GM21528 (cell line): ENCODE results near the gene LMAN2.
"Not testable (repeated sequence)": the region's sequence is repeated elsewhere in the genome, so short reads cannot be mapped to it uniquely, and the experiment has no call there.

Experiments used
- ATAC-seq: cut with Tn5 transposase; IDR thresholded peaks from one replicate; pipeline ENCODE4 v1.9.1; 2021; ENCODE audit warnings: mild to moderate bottlenecking, moderate library complexity; ENCODE audit not compliant: unreplicated experiment, low FRiP score

The LMAN2 gene

DNA sequence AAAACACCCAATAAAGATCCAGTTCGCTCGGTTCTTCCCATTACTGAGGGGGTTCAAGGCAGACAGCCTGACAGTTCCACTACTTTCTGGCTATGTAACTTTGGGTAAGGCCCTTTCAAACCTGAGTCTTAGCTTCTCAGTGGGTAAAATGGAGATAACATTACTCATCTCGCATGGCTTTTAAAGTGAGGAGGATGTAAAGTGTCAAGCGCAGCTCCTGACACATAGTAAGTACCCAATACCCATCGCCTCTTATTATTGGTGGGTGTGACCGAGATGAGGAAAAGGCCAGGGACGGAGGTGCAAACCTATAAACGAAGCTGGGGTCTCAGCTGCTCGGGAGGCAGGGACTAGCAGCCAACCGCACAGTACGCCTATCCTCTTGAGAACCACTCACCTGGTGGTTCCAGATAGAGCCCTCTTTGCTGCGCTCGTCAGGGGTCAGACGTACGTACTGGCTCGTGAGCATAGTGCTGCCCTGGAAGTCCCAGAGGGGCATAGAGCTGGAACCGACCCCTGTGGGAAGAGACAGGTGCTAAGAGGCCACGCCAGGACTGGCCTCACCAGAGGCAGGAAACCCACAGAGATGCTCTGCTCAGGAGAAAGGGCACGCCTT lies 584 bp downstream of the LMAN2 start:
- peak; percentile 25 for ATAC-seq

DNA sequence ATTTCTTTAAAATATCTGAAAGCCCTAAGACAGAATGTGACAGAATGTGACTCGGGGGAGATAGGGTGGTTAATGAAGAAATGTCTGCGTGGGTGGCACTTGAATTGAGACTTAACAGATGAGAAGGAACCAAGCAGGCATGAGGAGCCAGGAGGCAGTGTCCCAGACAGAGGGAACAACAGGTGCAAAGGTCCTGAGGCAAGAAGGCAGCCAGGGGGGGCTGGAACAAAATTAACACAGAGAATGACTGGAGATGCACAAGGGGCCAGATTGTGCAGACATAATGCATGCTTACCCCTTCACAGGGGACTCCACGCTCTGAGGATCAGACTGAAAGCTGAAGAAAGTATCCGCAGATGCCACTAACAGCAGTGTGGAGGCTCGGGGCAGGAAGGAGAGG lies 1.7 kb downstream of the LMAN2 start:
- no peak for ATAC-seq

DNA sequence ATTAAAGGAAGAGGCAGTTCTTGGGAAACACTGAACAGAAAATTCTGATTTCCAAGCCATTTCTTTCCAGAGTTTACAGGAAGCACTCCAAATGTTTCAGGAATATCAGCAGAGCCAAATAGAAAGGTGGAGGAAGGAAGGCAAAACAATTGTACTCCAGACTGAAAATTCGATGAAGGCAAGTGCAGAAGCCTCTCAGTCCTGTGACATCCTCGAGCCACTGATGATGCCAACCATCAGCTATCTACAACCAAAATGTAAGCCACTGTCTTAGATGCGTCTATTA lies 2.2 kb downstream of the LMAN2 start:
- ATAC-seq = no peak

DNA sequence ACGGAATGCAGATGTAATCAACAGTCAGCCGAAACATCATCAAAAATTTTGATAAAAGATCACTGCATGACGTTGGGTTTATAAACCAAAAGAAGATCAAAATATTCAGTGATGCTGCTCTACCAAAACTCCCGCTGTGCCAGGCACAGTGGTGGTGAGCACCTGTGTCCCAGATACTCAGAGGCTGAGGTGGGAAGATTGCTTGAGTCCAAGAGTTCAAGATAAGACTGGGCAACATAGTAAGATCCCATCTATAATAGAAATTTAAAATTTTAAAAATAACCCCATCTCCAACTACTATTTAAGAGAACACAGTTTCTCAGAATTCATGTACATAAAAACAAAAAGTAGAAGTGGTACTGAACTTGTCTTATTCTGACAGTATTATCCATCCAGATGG lies 3.8 kb downstream of the LMAN2 start:
- ATAC-seq = no peak

DNA sequence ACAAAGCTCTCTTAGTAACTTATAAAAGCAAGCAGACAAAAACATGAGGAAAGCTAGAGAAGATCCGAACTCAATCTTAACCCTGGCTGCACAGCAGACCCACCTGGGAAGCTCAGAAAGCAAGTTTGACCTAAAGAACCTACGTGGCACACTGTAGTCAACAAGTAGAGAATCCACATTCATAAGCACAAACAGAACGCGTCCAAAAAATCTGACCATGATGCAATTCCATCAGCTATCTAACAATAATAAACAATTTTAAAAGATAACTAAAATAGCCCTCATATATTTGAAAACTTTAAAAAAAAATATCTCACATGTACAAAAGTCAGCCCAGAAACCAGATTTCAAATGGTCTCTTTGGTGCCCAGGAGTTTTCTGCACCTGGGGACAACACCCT lies 4.6 kb downstream of the LMAN2 start:
- ATAC-seq = no peak

DNA sequence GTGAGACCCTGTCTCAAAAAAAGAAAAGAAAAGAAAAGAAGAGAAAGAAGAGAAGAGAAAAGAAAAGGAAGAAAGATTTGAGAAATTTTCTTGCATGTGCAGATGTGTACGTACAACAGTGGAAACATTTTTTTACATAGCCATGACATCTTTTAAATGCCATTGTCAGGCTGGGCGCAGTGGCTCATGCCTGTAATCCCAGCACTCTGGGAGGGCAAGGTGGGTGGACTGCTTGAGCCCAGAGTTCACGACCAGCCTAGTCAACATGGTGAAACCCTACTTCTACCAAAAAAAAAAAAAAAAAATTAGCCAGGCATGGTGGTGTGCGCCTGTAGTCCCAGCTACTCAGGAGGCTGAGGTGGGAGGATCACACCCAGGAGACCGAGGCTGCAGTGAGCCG lies 6.6 kb downstream of the LMAN2 start:
- ATAC-seq = no peak

DNA sequence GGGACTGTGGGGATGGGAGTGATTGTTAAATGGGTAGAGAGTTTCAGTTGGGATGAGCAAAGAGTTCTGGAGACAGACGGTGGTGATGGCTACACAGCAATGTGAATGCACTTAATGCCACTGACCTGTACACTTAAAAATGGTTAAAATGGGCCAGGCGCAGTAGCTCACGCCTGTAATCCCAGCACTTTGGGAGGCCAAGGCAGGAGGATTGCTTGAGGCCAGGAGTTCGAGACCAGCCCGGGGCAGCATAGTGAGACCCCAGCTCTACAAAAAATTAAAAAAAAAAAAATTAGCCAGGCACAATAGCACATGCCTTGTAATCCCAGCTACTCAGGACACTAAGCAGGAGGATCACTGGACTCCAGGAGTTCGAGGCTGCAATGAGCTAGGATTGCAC lies 7.7 kb downstream of the LMAN2 start:
- no peak for ATAC-seq

DNA sequence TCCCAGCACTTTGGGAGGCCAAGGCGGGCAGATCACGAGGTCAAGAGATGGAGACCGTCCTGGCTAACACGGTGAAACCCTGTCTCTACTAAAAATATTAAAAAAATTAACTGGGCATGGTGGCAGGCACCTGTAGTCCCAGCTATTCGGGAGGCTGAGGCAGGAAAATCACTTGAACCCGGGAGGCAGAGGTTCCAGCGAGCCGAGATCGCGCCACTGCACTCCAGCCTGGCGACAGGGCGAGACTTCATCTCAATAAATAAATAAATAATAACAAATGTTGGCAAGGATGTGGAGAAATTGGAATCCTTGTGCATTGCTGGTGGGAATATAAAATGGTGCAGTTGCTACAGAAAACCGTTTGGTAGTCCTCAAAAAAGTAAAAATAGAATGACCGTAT lies 8.5 kb downstream of the LMAN2 start:
- not testable (repeated sequence) for ATAC-seq

DNA sequence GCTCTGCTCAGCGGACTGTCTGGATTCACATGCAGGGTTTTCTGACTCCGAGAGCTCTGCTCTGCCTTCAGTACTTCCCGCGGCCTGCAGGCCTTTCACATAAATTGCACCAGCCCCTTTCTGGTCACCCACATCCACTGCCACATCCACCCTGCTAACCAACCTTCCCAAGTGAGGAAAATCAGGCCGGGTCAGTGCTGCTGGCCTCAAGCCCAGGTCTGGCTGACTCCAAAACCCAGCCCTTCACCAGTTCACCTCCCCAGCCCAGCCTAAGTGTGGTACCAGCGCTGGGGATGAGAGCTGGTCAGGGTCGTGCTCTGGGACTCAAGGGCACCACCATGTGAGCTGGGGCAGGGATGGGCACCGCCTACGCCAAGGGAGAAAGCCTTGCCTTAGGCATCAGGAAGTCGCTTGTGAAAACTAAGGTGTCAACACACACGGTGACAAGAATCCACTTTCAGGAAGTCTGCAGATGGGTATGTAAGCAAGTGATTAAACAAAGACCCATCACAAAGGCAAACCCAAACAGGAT lies 12.3 kb downstream of the LMAN2 start:
- no peak for ATAC-seq

DNA sequence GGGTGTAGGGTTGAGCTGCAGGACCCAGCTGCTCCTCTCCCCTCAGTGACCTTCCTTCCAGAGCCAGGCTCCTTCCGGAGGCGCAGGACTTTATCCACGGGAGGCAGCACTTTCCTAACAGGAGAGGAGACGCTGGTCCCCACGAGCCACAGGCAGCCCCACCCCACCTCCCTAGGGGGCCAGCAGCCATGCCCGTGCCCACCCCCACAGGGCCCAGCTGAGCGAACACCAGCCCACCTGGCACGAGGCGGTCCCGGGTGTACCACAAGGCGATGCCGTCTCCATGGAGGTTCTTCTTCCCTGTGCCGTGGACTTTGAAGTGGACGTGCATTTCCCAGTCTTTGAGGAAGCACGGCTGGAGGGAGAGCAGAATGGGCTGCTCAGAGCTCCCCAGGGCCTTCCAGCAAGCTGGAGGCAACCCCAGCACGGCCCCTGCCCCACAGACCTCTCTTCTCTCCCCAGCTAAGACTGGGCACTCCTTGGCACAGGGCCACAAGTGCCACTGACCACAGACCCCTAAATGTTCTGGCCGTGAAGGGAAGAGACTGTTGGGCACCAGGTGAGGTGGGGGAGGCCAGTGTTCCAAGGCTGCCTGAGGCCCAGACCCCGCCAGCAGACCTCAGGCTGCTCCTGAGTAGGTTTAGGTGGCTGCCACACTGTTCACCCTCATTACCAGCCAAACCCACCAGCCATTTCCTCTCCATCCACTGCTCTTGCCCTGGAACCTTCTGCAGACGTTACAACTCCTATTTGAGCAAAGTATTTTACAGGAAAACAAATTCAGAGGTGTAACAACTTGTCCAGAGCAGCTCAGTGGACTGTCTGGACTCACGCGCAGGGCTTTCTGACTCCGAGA lies 13.0 kb downstream of the LMAN2 start:
- ATAC-seq = no peak

DNA sequence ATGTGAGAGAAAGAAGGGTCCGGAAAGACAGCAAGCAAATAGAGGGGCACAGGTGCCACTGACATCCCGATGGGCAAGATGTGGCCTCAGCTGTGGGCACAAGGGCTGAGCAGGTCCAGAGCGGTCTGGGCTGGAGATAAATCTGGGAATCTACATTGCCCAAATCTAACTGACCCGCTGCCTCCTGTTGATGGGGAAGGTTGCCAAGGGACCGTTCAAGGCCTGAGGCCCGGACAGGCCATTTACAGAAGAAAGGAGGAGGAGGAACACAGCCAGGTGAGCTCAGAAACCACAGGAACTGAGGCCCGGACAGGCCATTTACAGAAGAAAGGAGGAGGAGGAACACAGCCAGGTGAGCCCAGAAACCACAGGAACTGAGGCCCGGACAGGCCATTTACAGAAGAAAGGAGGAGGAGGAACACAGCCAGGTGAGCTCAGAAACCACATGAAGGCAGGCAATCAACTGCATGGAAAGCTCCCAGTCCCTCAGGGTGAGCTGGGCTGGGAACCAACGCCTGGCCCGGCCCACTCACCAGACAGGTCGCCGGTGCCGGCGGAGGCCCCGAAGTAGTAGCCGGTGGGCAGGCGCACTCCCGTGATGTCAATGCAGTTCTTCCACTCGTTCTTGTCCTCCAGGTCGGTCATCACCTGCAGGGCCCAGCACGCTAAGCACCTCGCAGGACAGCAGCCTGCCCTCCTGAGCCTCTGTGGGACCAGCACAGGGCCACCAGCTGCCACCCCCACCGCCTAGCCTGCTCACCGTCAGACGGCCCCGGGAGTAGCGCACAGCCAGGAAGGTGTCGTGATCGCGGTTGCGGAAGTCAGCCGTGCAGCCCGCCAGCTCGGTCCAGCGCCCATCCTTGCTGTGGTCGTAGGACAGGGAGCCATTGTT lies 14.6 kb downstream of the LMAN2 start:
- ATAC-seq = no peak

DNA sequence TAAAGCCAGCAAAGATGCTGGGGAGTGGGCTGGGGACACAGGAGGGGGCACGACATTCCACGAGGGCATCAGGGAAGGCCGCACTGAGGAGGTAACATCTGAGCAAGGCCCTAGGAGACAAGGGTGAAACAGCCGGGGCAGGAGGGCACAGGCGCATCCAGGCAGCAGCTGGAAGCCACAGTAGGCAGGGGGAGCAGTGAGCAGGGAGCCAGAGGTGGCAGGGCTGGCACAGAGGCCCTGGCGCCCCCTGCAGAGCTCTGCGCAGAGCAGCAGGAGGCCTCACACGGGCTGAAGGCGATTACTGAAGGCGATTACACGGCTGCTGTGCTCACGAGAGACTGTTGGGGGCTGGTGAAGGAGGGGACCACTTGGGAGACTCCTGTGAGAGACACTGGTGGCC lies 15.4 kb downstream of the LMAN2 start:
- no peak for ATAC-seq

DNA sequence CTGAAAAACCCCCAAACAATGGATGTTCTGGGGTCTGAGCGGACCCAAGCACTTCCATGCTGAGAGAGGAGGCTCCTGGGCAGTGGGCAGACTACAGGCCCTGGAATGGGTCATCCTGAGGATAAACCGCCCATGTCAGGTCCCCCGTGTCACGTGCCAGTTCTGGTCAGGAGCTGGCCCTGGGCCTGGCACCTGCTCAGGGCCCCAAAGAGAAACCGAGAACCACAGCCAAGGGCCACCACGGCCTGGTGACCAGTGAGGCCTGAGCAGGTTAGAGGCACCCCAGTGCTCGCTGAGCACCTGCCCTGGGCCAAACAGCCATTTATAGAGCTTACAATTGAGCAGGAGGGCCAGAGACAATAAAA lies 15.8 kb downstream of the LMAN2 start:
- ATAC-seq = no peak

DNA sequence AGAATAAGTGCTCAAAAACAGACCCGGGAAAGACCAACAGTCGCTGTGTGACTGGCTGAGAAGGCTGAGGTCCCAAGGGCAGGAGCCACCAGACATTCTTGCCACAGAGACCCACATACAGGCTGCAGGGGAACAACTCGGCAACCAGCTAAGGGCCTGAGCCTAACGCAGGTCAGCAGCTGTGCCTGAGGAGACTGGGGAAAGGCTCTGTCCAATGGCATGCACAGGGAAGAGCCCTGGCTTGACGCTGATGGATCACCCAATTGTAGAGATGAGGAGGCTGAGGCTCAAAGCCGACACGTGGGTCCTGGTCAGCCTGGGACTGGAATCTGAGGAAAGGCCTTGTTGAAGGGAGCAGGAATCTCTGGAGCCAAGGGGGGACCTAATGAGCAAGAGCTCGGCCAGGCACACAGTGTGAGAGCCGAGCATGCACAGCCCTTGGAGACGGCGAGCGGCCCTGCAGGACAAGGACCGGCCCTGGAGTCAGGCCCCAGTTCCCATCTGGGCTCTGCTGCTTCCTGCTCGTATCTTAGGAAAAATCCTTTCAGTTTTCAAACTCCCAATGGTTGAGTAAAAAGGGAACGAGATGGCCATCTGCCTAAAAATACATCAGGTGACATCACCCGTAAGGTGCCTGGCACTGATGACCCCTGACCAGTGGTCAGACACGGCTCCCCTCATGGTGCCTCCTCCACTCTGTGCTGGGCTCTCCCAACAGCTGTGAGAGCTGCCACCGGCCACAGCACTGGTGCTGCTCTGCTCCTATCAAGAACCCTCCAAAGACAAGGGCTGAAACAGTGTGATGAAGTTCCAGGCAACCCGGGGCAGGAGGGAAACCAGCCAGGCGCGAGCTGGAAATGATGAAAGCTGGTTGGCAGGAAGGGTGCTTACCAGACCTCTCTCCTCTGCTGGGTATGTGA lies 16.4 kb downstream of the LMAN2 start:
- ATAC-seq = no peak

DNA sequence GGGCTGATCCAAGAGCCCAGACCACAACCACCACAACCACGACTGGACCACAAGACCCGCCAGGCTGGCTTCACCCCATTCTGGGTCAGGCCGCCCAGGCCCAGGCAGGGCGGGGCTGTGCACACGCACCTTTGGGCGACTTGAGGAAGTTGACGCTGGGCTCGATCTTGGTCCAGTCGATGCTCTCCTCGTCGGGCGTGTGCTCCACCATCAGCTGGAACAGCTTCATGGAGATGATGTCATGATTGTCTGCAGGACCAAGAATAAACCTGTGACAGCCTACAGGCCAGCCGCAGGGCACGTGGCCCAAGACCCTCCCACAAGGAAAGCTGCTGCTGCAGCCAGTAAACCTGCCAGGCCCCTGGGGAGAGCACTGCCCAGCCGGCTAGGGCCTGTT lies 17.3 kb downstream of the LMAN2 start:
- ATAC-seq = no peak

DNA sequence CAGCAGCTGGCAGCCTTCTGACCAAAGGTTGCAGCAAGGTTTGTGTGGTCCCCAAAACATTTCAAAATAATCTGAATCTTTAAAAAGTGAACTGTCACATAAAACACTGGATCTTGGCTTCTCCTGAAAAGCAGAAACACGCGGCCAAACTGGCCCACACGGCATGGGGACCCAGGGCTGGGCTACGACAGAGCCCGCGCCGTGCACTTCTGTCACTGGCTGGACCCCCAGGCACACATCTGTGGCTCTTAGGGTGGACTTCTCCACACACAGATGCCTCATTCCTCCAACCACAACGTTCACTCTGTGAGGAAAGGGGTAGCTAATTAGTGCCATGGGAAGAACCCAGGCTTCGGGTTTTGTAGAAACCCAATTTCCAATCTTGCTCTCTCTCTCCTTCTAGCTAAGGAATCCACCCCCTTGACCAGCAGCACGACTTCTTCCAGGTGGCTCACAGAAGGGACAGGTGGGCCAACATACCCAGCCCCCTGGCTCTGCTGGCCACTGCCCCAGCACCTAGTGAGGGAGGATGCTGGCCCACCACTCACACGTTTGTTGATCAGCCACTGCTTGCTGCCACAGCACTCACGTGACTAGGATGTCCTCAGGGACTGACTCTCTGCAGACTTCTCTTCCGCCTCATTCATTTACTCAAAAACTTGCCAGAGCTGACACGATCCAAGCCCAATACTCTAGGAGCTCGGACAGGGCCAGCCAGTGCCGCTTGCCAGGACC lies 17.9 kb downstream of the LMAN2 start:
- ATAC-seq = no peak

DNA sequence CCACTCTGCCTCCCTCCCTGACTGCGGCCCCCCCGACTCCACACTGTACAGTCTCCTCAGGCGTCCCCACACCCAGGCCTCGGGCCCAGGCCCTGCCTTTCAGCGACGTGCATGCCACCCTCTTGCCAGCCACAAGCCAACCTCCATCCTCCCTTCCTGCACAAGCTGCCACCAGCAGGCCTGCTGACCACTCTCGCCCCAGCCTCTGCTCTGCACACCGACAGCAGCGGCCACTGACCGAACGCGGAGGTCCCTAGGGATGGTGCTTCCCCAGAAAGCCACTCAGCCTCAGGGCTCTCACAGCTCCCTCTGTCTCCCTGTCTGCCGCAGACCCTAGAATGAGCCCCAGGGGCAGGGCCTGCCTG lies 18.6 kb downstream of the LMAN2 start:
- no peak for ATAC-seq

DNA sequence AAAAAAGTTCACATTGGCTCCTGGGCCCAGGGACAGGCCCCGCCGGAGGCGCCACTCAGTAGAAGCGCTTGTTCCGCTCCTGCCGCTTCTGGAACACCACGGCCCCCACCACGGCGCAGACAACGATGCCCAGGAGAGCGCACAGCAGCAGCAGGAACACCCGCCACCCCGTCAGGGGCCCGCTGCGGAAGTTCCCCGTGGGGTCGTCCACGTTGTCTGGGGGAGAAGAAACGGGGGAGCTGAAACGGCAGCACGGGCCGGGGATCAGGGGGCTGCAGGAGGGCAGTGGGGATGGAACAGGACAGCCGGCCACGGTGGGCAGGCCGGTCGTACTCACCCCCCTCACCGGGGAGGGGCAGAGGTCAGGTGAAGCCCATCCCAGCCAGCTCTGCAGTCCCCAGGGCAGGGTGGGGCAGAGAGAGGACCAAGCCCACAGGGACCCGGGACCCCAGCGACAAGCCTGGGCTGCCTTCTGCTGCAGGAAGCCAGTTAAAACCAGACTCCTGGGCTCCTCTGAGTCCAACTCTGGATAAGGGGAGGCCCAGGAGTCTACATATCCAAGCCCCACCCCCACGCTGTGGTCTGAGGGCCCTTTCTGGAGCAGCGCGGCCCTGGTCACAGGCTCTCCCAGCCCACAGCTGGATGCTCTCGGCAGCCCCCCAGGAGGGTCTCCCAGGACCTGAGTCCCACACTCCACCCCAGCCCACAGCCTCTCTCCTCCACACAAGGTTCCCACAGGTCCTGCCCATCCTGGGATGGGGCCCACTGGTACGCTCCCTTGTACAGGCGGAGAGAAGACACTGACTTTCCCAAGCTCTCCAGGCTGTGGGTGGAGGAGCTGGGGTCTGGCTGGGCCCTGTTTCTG lies 19.2 kb downstream of the LMAN2 start:
- no peak for ATAC-seq
